ENCODE results near the gene AHNAK2.
"Not testable (repeated sequence)": the region's sequence is repeated elsewhere in the genome, so short reads cannot be mapped to it uniquely, and the experiment has no call there.

AHNAK2 gene

GRCh38 chr14:104948736-104949031 is 29.5 kb downstream of the AHNAK2 start:
- Histone ChIP-seq H4K8ac (ENCODE audit: low read depth, low read length) (no peak overlapping the region), H3K4me1 (ENCODE audit: control insufficient read depth in 2 of 2, insufficient read depth in 1 of 2, low read depth in 1 of 2, low read length in 2 of 2) (no peaks in the 10 kb centered on the region)
- no CpG with 5 or more reads among the region's 11 CpGs for WGBS, 2 donors (ENCODE audit: extremely low coverage in 2 of 2, insufficient read length in 2 of 2, insufficient replicate concordance in 1 of 2)

DNA sequence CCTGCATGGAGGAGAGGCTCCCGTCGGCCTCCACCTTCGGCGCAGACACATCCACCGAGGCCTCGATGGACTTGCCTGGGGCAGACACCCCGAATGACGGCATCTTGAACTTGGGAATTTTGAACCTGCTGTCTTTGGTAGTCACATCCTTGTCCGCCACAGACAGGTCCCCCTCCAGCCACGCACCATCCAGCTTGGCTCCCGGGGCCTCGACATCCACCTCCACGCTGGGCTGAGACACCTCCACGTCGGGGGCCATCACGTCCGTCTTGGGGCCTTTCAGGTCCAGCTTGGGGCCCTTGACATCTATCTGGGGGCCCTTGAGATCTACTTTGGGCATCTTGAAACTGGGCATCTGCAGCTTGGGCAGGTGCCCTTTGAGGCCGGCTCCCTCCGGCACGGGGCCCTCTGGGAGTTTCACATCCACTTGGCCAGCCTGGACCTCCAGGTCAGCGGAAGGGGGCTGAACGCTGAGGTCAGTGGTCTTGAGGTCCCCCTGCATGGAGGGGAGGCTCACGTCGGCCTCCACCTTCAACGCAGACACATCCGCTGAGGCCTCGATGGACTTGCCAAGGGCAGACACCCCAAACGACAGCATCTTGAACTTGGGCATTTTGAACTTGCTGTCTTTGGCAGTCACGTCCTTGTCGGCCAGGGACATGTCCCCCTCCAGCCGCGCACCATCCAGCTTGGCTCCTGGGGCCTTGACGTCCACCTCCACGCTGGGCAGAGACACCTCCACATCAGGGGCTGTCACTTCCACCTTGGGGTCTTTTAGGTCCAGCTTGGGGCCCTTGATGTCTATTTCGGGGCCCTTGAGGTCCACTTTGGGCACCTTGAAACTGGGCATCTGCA is 30.1 kb downstream of the AHNAK2 start:
- H3K27me3 ChIP-seq (ENCODE audit: control insufficient read depth in 3 of 3, insufficient read depth in 3 of 3, low read depth in 1 of 3, low read length in 3 of 3); H2AFZ ChIP-seq (ENCODE audit: low read length); H3K4me3 ChIP-seq (ENCODE audit: low read length in 2 of 2); H3K27ac ChIP-seq (replicated peaks; ENCODE audit: low read length); H2BK12ac ChIP-seq (ENCODE audit: low read length); H2AK5ac ChIP-seq (ENCODE audit: low read depth, low read length); H3K14ac ChIP-seq (ENCODE audit: low read length); H3K36me3 ChIP-seq (replicated peaks in 1 of 2; ENCODE audit: control insufficient read depth in 2 of 2, insufficient read depth in 2 of 2, low read length in 2 of 2); H3K4ac ChIP-seq (ENCODE audit: low read length); H2BK5ac ChIP-seq (ENCODE audit: low read length); H3K18ac ChIP-seq (ENCODE audit: low read length); H4K8ac ChIP-seq (ENCODE audit: low read depth, low read length); H3K9ac ChIP-seq (ENCODE audit: low read depth, low read length, poor library complexity); H4K91ac ChIP-seq (ENCODE audit: low read depth, low read length, poor library complexity); H3K9me3 ChIP-seq (replicated peaks in 1 of 2; ENCODE audit: control insufficient read depth in 2 of 2, insufficient read depth in 1 of 2, low read depth in 1 of 2, low read length in 2 of 2); H2BK120ac ChIP-seq (ENCODE audit: low read depth, low read length); H3K79me1 ChIP-seq (ENCODE audit: low read depth, low read length); DNase-seq (ENCODE audit: low spot score); H3K4me2 ChIP-seq (ENCODE audit: insufficient read depth, low read length, poor library complexity, severe bottlenecking); H3K4me1 ChIP-seq (ENCODE audit: control insufficient read depth in 2 of 2, insufficient read depth in 1 of 2, low read depth in 1 of 2, low read length in 2 of 2); H3K23ac ChIP-seq (ENCODE audit: low read depth, low read length, poor library complexity); H2BK15ac ChIP-seq (ENCODE audit: low read length): not testable (repeated sequence)
- no CpG with 5 or more reads among the region's 35 CpGs for WGBS, 2 donors (ENCODE audit: extremely low coverage in 2 of 2, insufficient read length in 2 of 2, insufficient replicate concordance in 1 of 2)

More at GRCh38 chr14:104948736-104949031, 29.5 kb downstream of the AHNAK2 start:
- H3K23ac ChIP-seq (ENCODE audit: low read depth, low read length, poor library complexity), result no peak overlapping the region
- H3K79me1 ChIP-seq (ENCODE audit: low read depth, low read length), result no peaks in the 10 kb centered on the region
- peaks cover 0 to 7% (median 0%) of the 10 kb centered on the region in 3 experiments for H3K27me3 ChIP-seq (ENCODE audit: control insufficient read depth in 3 of 3, insufficient read depth in 3 of 3, low read depth in 1 of 3, low read length in 3 of 3)
- no peaks in the 10 kb centered on the region for H3K36me3 ChIP-seq (replicated peaks in 1 of 2; ENCODE audit: control insufficient read depth in 2 of 2, insufficient read depth in 2 of 2, low read length in 2 of 2)
- no peak overlapping the region for H2BK15ac ChIP-seq (ENCODE audit: low read length)
- H2AFZ ChIP-seq (ENCODE audit: low read length), result no peak overlapping the region
- no peak overlapping the region for H3K9ac ChIP-seq (ENCODE audit: low read depth, low read length, poor library complexity)
- no peak overlapping the region for H3K18ac ChIP-seq (ENCODE audit: low read length)
- H2BK5ac ChIP-seq (ENCODE audit: low read length), result no peak overlapping the region
- no peak overlapping the region for H3K4ac ChIP-seq (ENCODE audit: low read length)
- no peak overlapping the region for H4K91ac ChIP-seq (ENCODE audit: low read depth, low read length, poor library complexity)
- H2AK5ac ChIP-seq (ENCODE audit: low read depth, low read length), result no peak overlapping the region
- no peak overlapping the region for H2BK120ac ChIP-seq (ENCODE audit: low read depth, low read length)
- no peak overlapping the region for H3K4me2 ChIP-seq (ENCODE audit: insufficient read depth, low read length, poor library complexity, severe bottlenecking)
- H3K27ac ChIP-seq (replicated peaks; ENCODE audit: low read length), result no peak overlapping the region
- DNase-seq (ENCODE audit: low spot score), result no peak
- H3K14ac ChIP-seq (ENCODE audit: low read length), result no peak overlapping the region
- H3K4me3 ChIP-seq (ENCODE audit: low read length in 2 of 2), result no peak overlapping the region
- H3K9me3 ChIP-seq (replicated peaks in 1 of 2; ENCODE audit: control insufficient read depth in 2 of 2, insufficient read depth in 1 of 2, low read depth in 1 of 2, low read length in 2 of 2), result no peaks in the 10 kb centered on the region
- H2BK12ac ChIP-seq (ENCODE audit: low read length), result no peak overlapping the region

DNA sequence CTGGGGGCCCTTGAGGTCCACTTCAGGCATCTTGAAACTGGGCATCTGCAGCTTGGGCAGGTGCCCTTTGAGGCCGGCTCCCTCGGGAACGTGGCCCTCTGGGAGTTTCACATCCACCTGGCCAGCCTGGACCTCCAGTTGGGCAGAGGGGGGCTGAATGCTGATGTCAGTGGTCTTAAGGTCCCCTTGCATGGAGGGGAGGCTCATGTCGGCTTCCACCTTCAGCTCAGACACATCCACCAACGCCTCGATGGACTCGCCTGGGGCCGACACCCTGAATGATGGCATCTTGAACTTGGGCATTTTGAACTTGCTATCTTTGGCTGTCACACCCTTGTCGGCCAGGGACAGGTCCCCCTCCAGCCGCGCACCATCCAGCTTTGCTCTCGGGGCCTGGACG is 31.0 kb downstream of the AHNAK2 start:
- H3K18ac ChIP-seq (ENCODE audit: low read length); H3K23ac ChIP-seq (ENCODE audit: low read depth, low read length, poor library complexity); H3K27me3 ChIP-seq (ENCODE audit: control insufficient read depth in 3 of 3, insufficient read depth in 3 of 3, low read depth in 1 of 3, low read length in 3 of 3); H3K79me1 ChIP-seq (ENCODE audit: low read depth, low read length); H3K9me3 ChIP-seq (replicated peaks in 1 of 2; ENCODE audit: control insufficient read depth in 2 of 2, insufficient read depth in 1 of 2, low read depth in 1 of 2, low read length in 2 of 2); H3K14ac ChIP-seq (ENCODE audit: low read length); H2BK5ac ChIP-seq (ENCODE audit: low read length); H3K4me1 ChIP-seq (ENCODE audit: control insufficient read depth in 2 of 2, insufficient read depth in 1 of 2, low read depth in 1 of 2, low read length in 2 of 2); H2AFZ ChIP-seq (ENCODE audit: low read length); H3K27ac ChIP-seq (replicated peaks; ENCODE audit: low read length); H3K36me3 ChIP-seq (replicated peaks in 1 of 2; ENCODE audit: control insufficient read depth in 2 of 2, insufficient read depth in 2 of 2, low read length in 2 of 2); H4K8ac ChIP-seq (ENCODE audit: low read depth, low read length); H3K4me3 ChIP-seq (ENCODE audit: low read length in 2 of 2); H2BK12ac ChIP-seq (ENCODE audit: low read length); H3K4ac ChIP-seq (ENCODE audit: low read length); H2BK15ac ChIP-seq (ENCODE audit: low read length); H3K4me2 ChIP-seq (ENCODE audit: insufficient read depth, low read length, poor library complexity, severe bottlenecking); H2AK5ac ChIP-seq (ENCODE audit: low read depth, low read length); H2BK120ac ChIP-seq (ENCODE audit: low read depth, low read length); H3K9ac ChIP-seq (ENCODE audit: low read depth, low read length, poor library complexity); H4K91ac ChIP-seq (ENCODE audit: low read depth, low read length, poor library complexity); DNase-seq (ENCODE audit: low spot score): not testable (repeated sequence)
- WGBS, 2 donors (ENCODE audit: extremely low coverage in 2 of 2, insufficient read length in 2 of 2, insufficient replicate concordance in 1 of 2), result no CpG with 5 or more reads among the region's 13 CpGs

DNA sequence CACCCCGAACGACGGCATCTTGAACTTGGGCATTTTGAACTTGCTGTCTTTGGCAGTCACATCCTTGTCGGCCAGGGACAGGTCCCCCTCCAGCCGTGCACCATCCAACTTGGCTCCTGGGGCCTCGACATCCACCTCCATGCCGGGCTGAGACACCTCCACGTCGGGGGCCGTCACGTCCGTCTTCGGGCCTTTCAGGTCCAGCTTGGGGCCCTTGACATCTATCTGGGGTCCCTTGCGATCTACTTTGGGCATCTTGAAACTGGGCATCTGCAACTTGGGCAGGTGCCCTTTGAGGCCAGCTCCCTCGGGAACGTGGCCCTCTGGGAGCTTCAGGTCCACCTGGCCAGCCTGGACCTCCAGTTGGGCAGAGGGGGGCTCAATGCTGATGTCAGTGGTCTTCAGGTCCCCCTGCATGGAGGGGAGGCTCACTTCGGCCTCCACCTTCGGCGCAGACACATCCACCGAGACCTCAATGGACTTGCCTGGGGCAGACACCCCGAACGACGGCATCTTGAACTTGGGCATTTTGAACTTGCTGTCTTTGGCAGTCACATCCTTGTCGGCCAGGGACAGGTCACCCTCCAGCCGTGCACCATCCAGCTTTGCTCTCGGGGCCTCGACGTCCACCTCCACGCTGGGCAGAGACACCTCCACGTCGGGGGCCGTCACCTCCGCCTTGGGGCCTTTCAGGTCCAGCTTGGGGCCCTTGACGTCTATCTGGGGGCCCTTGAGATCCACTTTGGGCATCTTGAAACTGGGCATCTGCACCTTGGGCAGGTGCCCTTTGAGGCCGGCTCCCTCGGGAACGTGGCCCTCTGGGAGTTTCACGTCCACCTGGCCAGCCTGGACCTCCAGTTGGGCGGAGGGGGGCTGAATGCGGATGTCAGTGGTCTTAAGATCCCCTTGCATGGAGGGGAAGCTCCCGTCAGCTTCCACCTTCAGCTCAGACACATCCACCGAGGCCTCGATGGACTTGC is 31.9 kb downstream of the AHNAK2 start:
- not testable (repeated sequence) for H3K4ac ChIP-seq (ENCODE audit: low read length); H4K91ac ChIP-seq (ENCODE audit: low read depth, low read length, poor library complexity); H3K36me3 ChIP-seq (replicated peaks in 1 of 2; ENCODE audit: control insufficient read depth in 2 of 2, insufficient read depth in 2 of 2, low read length in 2 of 2); H2BK5ac ChIP-seq (ENCODE audit: low read length); DNase-seq (ENCODE audit: low spot score); H2BK12ac ChIP-seq (ENCODE audit: low read length); H3K27me3 ChIP-seq (ENCODE audit: control insufficient read depth in 3 of 3, insufficient read depth in 3 of 3, low read depth in 1 of 3, low read length in 3 of 3); H3K4me3 ChIP-seq (ENCODE audit: low read length in 2 of 2); H3K27ac ChIP-seq (replicated peaks; ENCODE audit: low read length); H2BK120ac ChIP-seq (ENCODE audit: low read depth, low read length); H2AK5ac ChIP-seq (ENCODE audit: low read depth, low read length); H3K9ac ChIP-seq (ENCODE audit: low read depth, low read length, poor library complexity); H4K8ac ChIP-seq (ENCODE audit: low read depth, low read length); H3K23ac ChIP-seq (ENCODE audit: low read depth, low read length, poor library complexity); H3K18ac ChIP-seq (ENCODE audit: low read length); H3K79me1 ChIP-seq (ENCODE audit: low read depth, low read length); H2AFZ ChIP-seq (ENCODE audit: low read length); H2BK15ac ChIP-seq (ENCODE audit: low read length); H3K14ac ChIP-seq (ENCODE audit: low read length); H3K4me2 ChIP-seq (ENCODE audit: insufficient read depth, low read length, poor library complexity, severe bottlenecking); H3K9me3 ChIP-seq (replicated peaks in 1 of 2; ENCODE audit: control insufficient read depth in 2 of 2, insufficient read depth in 1 of 2, low read depth in 1 of 2, low read length in 2 of 2); H3K4me1 ChIP-seq (ENCODE audit: control insufficient read depth in 2 of 2, insufficient read depth in 1 of 2, low read depth in 1 of 2, low read length in 2 of 2)
- no CpG with 5 or more reads among the region's 43 CpGs for WGBS, 2 donors (ENCODE audit: extremely low coverage in 2 of 2, insufficient read length in 2 of 2, insufficient replicate concordance in 1 of 2)

All from neuronal stem cell (in vitro differentiated cells).